ENCODE measurements around the gene MAPK14. TPM values are rescaled to one million over a fixed set of nuclear protein-coding genes. Genes with fewer than 3 reads are reported as not detected.
"Not testable (repeated sequence)": the region's sequence is repeated elsewhere in the genome, so short reads cannot be mapped to it uniquely, and the experiment has no call there.

Gene MAPK14
- total and polyA plus RNA-seq, 12 donors = 9.2 to 38.1 (median 29.3) TPM

GRCh38 chr6:36123270-36124139 is 95.9 kb downstream of the MAPK14 start:
- DNase-seq (peak; percentile 73 to 76), ATAC-seq (peak; percentile 72 to 85 (median 82))
- intact Hi-C loops (cut with DNase I) = loop anchor here in 9 of 10 donors (1.0 to 10.0 kb wide), 8 partner anchors 69 to 241 kb away; partner anchors contain the start of gene BRPF3 (in 6 of the 9)
- peak; percentile 42 to 70 (median 60) for TF ChIP-seq CTCF (IDR thresholded peaks at IDR 0.05)
- Histone ChIP-seq H3K27me3 (peaks cover 0 to 8% (median under 1%) of the 10 kb centered on the region in 7 donors), H3K9me3 (no peaks in the 10 kb centered on the region), H3K4me3 (no peak overlapping the region), H3K36me3 (no peaks in the 10 kb centered on the region), H3K27ac (peak overlapping the region in 1 of 10 donors; percentile 66), H3K4me1 (peaks cover 0 to 90% (median 14%) of the 10 kb centered on the region in 9 donors)
- WGBS, 2 donors = 41 to 43% methylated on average over 10 of the region's 10 CpGs

GRCh38 chr6:36124346-36124745 is 96.7 kb downstream of the MAPK14 start:
- not testable (repeated sequence) for H3K36me3 ChIP-seq, H3K9me3 ChIP-seq, DNase-seq, ATAC-seq, H3K4me3 ChIP-seq
- intact Hi-C loops (cut with DNase I) = loop anchor here in 8 of 10 donors (5.0 to 10.0 kb wide), 6 partner anchors 68 to 240 kb away; partner anchors contain the start of gene BRPF3 (in 3 of the 8)
- 81 to 89% methylated on average over 8 of the region's 8 CpGs for WGBS, 2 donors
- H3K4me1 ChIP-seq = peaks cover 0 to 83% (median 14%) of the 10 kb centered on the region in 9 donors
- peaks cover 0 to 16% (median 9%) of the 10 kb centered on the region in 7 donors for H3K27me3 ChIP-seq
- H3K27ac ChIP-seq = peak overlapping the region in 1 of 10 donors; percentile 26

GRCh38 chr6:36124881-36125280 is 97.3 kb downstream of the MAPK14 start:
- Histone ChIP-seq H3K9me3 (no peaks in the 10 kb centered on the region), H3K27ac (no peak overlapping the region), H3K4me1 (peaks cover 0 to 83% (median 14%) of the 10 kb centered on the region in 9 donors), H3K4me3 (no peak overlapping the region), H3K36me3 (no peaks in the 10 kb centered on the region), H3K27me3 (peaks cover 0 to 21% (median 12%) of the 10 kb centered on the region in 7 donors)
- WGBS, 2 donors = 75 to 95% methylated on average over 3 of the region's 3 CpGs
- TF ChIP-seq CTCF (IDR thresholded peaks at IDR 0.05) = no peak
- intact Hi-C loops (cut with DNase I) = loop anchor here in 9 of 10 donors (5.0 to 10.0 kb wide), 7 partner anchors 67 to 240 kb away; partner anchors contain the start of gene BRPF3 (in 3 of the 9)
- DNase-seq (no peak), ATAC-seq (no peak)

GRCh38 chr6:36125575-36125974 is 98.0 kb downstream of the MAPK14 start:
- no peak overlapping the region for H3K27ac ChIP-seq
- H3K9me3 ChIP-seq = no peaks in the 10 kb centered on the region
- H3K27me3 ChIP-seq = peaks cover 0 to 25% (median 16%) of the 10 kb centered on the region in 7 donors
- no peak for TF ChIP-seq CTCF (IDR thresholded peaks at IDR 0.05)
- ATAC-seq (no peak), DNase-seq (no peak)
- WGBS, 2 donors = 75 to 82% methylated on average over 8 of the region's 8 CpGs
- intact Hi-C loops (cut with DNase I) = loop anchor here in 8 of 10 donors (5.0 to 10.0 kb wide), 4 partner anchors 69 to 239 kb away; partner anchors contain the start of gene BRPF3 (in 1 of the 8)
- no peaks in the 10 kb centered on the region for H3K36me3 ChIP-seq
- H3K4me1 ChIP-seq = peaks cover 0 to 78% (median 15%) of the 10 kb centered on the region in 9 donors
- H3K4me3 ChIP-seq = no peak overlapping the region
